HG03558 (cell line): ENCODE measurements around the gene PRAC1.
"Not testable (repeated sequence)": the region's sequence is repeated elsewhere in the genome, so short reads cannot be mapped to it uniquely, and the experiment has no call there.

Source experiments
- ATAC-seq: cut with Tn5 transposase; IDR thresholded peaks from one replicate; pipeline ENCODE4 v1.9.1; 2021; ENCODE audit warnings: moderate number of reproducible peaks; ENCODE audit not compliant: unreplicated experiment; ENCODE audit errors: extremely low read depth

Gene PRAC1

DNA sequence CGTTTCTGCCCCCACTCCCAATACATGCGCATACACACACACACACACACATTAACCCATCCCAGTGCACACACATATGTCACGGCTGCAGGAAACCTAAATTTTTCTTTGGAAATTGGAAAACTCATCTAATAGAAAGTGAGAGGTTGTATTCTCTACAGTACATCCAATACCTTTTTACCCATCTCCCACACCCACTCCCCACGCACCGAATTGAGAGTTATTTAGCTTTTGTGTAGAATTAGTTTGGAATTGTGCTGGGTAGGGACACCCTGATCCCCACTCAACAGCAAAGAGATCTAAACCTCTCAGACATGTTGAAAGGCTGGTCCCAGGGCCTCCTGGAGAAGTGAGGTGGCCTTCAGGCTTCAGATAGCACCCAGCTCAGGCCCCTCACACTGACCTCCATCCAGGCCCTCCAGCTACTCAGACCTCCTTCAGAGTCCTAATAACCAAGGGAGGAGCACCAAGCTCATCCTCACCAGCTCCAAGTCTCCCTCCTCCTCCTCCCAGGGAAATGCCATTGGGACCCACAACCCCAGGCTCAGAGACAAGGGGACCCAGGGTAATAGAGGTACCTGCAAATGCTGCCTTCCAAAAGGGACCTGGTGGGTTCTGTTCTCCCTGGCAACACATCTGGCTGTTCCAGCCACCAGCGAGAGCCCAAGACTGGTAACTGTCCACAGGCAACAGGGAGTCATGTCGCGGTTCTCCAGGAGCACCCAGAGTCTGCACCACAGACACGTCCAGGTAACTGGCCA, 5.3 kb upstream of the PRAC1 start:
- no peak for ATAC-seq

DNA sequence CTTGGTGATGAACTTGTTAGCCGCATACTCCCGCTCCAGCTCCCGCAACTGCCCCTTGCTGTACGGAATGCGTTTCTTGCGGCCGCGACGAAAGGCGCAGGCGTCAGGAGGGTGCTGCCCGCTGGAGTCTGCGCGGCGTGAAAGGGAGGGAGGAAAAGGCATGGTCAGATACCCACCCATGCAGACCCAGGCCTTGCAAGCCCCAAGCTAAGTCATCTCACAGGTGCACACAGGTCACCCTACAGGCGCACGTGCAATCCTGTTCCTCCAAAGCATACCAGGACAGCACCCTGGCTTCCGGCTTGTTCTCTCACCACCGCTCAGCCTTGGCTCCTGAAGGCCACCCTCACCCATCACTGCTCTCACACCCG, 4.6 kb upstream of the PRAC1 start:
- no peak for ATAC-seq

GRCh38 chr17:48726114-48726915, 4.0 kb upstream of the PRAC1 start:
- ATAC-seq, result no peak

GRCh38 chr17:48725288-48726064, 3.2 kb upstream of the PRAC1 start:
- no peak for ATAC-seq

DNA sequence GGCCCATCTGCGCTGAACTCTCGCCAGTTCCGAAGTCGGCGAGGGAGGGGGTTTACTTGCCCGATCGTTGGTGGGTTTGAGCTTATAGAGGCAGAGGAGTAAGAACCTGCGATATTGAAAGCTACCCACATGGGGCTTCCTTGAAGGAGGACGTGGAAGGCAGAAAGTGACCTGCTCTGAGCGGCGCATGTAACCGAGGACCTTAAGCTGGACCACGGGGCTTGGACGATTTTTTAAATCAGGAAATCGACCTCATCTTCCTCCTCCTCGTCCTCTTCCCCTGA, 2.6 kb upstream of the PRAC1 start:
- ATAC-seq, result no peak

DNA sequence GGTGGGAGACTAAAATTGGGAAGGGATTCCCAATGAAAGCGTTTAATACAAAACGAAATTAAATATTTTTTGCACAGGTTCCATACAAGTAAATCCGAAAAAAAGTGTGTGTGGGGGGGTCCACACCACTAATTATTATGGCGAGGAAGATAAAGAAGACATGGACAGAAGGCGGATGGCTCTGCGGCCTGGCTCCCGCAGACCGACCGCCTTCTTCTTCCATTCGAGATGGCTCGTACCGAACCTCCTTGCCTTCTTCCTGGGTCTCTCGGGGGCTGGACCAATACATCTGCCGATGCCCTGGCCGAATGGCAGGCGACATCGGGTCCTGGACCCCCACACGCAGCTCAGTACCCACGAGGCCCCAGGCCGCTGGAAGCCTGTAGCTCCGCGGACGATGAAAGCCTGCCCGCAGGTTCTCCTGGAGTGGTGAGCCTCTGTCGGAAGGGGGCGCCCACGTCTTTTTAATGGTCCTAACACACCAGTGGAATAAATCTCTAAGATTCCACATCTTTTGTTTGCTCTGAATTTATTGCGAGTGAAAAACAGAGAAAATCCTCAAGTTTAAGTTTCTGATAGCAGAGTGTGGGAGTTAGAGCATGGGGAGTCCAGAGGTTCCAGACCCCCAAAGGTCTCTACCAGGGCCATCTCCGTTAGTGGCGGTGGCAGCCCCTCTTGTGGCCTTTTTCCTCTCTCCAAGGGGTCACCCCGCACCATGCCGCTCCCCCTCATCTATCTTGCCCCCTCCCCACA, 2.1 kb upstream of the PRAC1 start:
- ATAC-seq, result no peak

DNA sequence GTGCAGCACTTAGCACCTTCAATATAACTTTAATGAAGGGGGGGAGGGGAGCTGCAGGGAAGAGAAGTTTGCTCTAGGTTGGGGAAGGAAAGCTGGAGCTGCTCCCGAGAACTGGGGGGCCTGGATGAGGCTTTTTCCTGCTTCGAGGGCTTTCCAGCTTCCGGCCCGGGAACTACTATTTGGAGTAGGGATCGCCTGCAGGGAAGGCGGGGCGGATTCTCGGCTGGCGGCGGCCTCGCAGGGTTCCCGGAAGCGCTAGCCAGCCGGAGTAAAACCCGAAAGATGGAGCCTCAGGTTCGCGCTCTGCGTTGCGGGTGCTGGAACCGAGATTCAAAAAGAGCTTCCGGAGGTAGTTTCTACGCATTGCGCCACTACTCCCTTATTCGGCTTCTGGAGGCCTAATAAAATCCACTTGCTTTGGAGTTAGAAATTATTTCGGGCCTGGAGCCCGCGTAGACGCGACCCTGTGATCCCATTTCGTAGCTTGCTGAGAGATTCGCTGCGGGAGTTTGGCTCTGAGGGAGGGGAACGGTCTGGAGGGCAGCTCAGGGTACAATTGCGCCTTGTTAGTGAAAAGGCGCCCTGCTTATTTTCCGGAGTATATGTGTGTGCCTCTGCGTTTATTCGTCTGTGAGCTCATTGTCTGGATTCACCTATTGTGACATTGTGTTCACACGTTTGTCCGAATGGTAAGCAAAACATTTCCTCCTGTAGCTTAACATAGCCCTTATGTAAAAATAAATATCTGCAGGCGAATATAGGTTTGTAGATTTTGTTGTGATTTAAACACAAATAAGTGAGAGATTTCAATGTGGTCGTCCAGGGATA, 1.3 kb upstream of the PRAC1 start:
- no peak for ATAC-seq

- ATAC-seq, result no peak
Observed at GRCh38 chr17:48722915-48723422, 651 bp upstream of the PRAC1 start, which contains the start of gene PRAC2. PRAC2 (plus strand) TSS chr17:48723185; CDS start chr17:48724411, 1,226 bp downstream.

DNA sequence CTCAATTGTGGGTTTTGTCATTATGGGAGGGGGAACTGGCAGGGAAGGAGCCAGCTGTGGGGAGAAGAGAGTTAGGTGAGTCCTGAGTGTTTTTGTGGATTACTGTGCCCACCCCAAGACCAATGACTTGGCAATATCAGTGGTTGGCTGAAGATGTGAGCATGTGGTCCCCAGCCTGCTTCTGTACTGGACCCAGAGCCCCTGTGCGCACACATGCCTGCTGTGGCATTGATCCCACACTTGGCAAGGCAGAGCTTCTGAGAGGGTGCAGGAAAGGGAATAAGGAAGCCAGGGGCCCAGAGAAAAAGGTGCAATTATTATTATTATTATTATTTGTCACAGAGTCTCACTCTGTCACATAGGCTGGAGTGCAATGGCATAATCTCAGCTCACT, 1.3 kb downstream of the PRAC1 start:
- no peak for ATAC-seq

- no peak for ATAC-seq
Observed at GRCh38 chr17:48720266-48721008, 1.9 kb downstream of the PRAC1 start.

DNA sequence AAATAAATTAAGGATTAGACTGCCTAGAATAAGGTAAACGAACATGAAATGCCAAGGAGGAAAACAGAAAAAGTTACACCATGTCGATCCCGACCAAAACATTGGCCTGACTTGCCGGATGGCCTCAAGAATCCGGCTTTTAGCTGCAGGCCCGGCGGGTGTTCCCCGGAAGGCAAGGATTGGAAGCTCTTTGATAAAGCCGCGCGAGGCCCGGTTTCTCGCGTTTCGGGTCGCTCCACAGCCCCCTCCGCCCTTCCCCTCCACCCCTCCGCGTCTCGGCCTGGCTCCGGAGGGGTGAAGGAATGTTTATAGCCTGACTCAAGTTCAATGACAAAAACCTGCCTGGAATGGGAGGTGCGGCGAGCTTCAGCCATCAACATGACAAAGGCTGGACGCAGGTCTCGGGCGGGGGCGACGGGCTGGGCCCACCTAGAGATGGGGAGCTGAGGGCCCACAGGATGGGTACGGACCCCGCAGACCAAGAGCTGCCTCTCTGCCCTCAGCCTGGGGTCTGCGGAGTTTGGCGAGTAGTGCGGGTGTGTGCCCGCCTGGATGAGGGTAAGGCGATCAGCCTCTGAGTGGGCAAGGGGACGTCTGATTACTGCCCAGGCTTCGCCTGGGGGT, 2.6 kb downstream of the PRAC1 start:
- ATAC-seq, result no peak

- ATAC-seq, result no peak
Observed at GRCh38 chr17:48718761-48719641, 3.3 kb downstream of the PRAC1 start.

- ATAC-seq, result no peak
Observed at GRCh38 chr17:48718227-48718760, 4.0 kb downstream of the PRAC1 start.

GRCh38 chr17:48717367-48718226, 4.7 kb downstream of the PRAC1 start:
- ATAC-seq, result no peak

GRCh38 chr17:48716549-48716948, 5.8 kb downstream of the PRAC1 start:
- not testable (repeated sequence) for ATAC-seq
